Mesenchymal stem cell (in vitro differentiated cells and primary cell): Measurements from ENCODE around the gene PRDM7.

ENCODE experiments used
- DNase-seq: peaks from one replicate; pipeline ENCODE4 v3.0.0-alpha.2; 2013
- H2AFZ ChIP-seq: one replicate; pipeline ENCODE4 v1.6.1; 2013; ENCODE audit warnings: low read depth, mild to moderate bottlenecking, control low read depth, inconsistent platforms, low read length, moderate library complexity
- H2AK5ac ChIP-seq: 2 replicates; pipeline ENCODE4 v1.6.1; 2013; ENCODE audit warnings: low read length, moderate library complexity, mild to moderate bottlenecking, inconsistent platforms; ENCODE audit not compliant: severe bottlenecking
- H2BK120ac ChIP-seq: one replicate; pipeline ENCODE4 v1.6.1; 2013; ENCODE audit warnings: low read depth, mild to moderate bottlenecking, inconsistent platforms, low read length, moderate library complexity
- H2BK12ac ChIP-seq, 2 experiments: one replicate each; pipeline ENCODE4 v1.6.1; 2013; ENCODE audit warnings: inconsistent platforms in 2 of 2, low read length in 2 of 2, mild to moderate bottlenecking in 2 of 2, moderate library complexity in 2 of 2, control low read depth in 1 of 2
- H2BK15ac ChIP-seq: one replicate; pipeline ENCODE4 v1.6.1; 2013; ENCODE audit warnings: mild to moderate bottlenecking, low read depth, inconsistent platforms; ENCODE audit not compliant: poor library complexity, severe bottlenecking
- H2BK5ac ChIP-seq: 2 replicates; pipeline ENCODE4 v1.6.1; 2013; ENCODE audit warnings: low read depth, mild to moderate bottlenecking, low read length, control low read depth, inconsistent platforms; ENCODE audit not compliant: poor library complexity, severe bottlenecking
- H3K14ac ChIP-seq, 2 experiments: one replicate each; pipeline ENCODE4 v1.6.1; 2013; ENCODE audit warnings: inconsistent platforms in 2 of 2, low read length in 2 of 2, control low read depth in 1 of 2, mild to moderate bottlenecking in 1 of 2, moderate library complexity in 1 of 2
- H3K18ac ChIP-seq, 2 experiments: one replicate each; pipeline ENCODE4 v1.6.1; 2013; ENCODE audit warnings: inconsistent platforms in 2 of 2, low read length in 2 of 2, control low read depth in 1 of 2, low read depth in 1 of 2, mild to moderate bottlenecking in 1 of 2
- H3K23ac ChIP-seq, 2 experiments: one replicate each; pipeline ENCODE4 v1.6.1; 2013; ENCODE audit warnings: inconsistent platforms in 2 of 2, low read length in 2 of 2, mild to moderate bottlenecking in 2 of 2, moderate library complexity in 2 of 2, control low read depth in 1 of 2
- H3K27ac ChIP-seq: 2 replicates; pipeline ENCODE4 v1.5.1; 2013; ENCODE audit warnings: mild to moderate bottlenecking, moderate library complexity, low read length, control low read depth, inconsistent platforms; ENCODE audit not compliant: poor library complexity, severe bottlenecking
- H3K27me3 ChIP-seq, 2 experiments: 2 replicates each; pipeline versions ENCODE4 v1.6.1 to v1.7.0; 2013; ENCODE audit warnings: low read length in 2 of 2, mild to moderate bottlenecking in 2 of 2, moderate library complexity in 2 of 2, control low read depth in 1 of 2, inconsistent platforms in 1 of 2; ENCODE audit not compliant: control insufficient read depth in 1 of 2, insufficient read depth in 1 of 2
- H3K36me3 ChIP-seq, 2 experiments: 2 replicates each; pipeline versions ENCODE4 v1.6.1 to v1.7.0; 2013; ENCODE audit warnings: low read length in 2 of 2, control low read depth in 1 of 2, inconsistent platforms in 1 of 2, low read depth in 1 of 2, mild to moderate bottlenecking in 1 of 2; ENCODE audit not compliant: insufficient read depth in 2 of 2, control insufficient read depth in 1 of 2
- H3K4ac ChIP-seq, 2 experiments: one replicate each; pipeline ENCODE4 v1.6.1; 2013; ENCODE audit warnings: inconsistent platforms in 2 of 2, low read length in 2 of 2, mild to moderate bottlenecking in 2 of 2, moderate library complexity in 2 of 2, control low read depth in 1 of 2, low read depth in 1 of 2
- H3K4me1 ChIP-seq: 2 replicates; pipeline ENCODE4 v1.6.1; 2013; ENCODE audit warnings: low read depth, low read length, control low read depth; ENCODE audit not compliant: control insufficient read depth, insufficient read depth
- H3K4me2 ChIP-seq: 2 replicates; pipeline ENCODE4 v1.6.1; 2013; ENCODE audit warnings: low read length, mild to moderate bottlenecking, inconsistent platforms; ENCODE audit not compliant: poor library complexity, severe bottlenecking
- H3K4me3 ChIP-seq, 2 experiments: 2 replicates each; pipeline versions ENCODE4 v1.5.1 to v1.7.0; 2013; ENCODE audit warnings: low read length in 2 of 2, mild to moderate bottlenecking in 2 of 2, control low read depth in 1 of 2, low read depth in 1 of 2; ENCODE audit not compliant: insufficient read depth in 1 of 2
- H3K79me1 ChIP-seq: replicated peaks from 2 replicates; pipeline ENCODE4 v1.6.1; 2013; ENCODE audit warnings: mild to moderate bottlenecking, control low read depth, low read length, inconsistent platforms; ENCODE audit not compliant: poor library complexity, severe bottlenecking
- H3K9ac ChIP-seq: 2 replicates; pipeline ENCODE4 v1.7.0; 2013; ENCODE audit warnings: mild to moderate bottlenecking, low read length, moderate library complexity
- H3K9me3 ChIP-seq: 2 replicates; pipeline ENCODE4 v1.7.0; 2013; ENCODE audit warnings: mild to moderate bottlenecking, low read length; ENCODE audit not compliant: control insufficient read depth
- H4K8ac ChIP-seq: one replicate; pipeline ENCODE4 v1.6.1; 2013; ENCODE audit warnings: inconsistent platforms, mild to moderate bottlenecking, low read length, moderate library complexity
- H4K91ac ChIP-seq: one replicate; pipeline ENCODE4 v1.6.1; 2013; ENCODE audit warnings: mild to moderate bottlenecking, low read length, inconsistent platforms
- WGBS: methylation state at CpG from one replicate; pipeline ENCODE4 v1.1.7; 2013; ENCODE audit warnings: mixed read lengths; 5-methylcytosine and 5-hydroxymethylcytosine counted together

The PRDM7 gene

GRCh38 chr16:90019543-90020259 is 57.4 kb downstream of the PRDM7 start:
- Histone ChIP-seq H3K27ac (peak overlapping the region; percentile 76), H2BK12ac (peak overlapping the region in 1 of 2 experiments; percentile 43), H2AK5ac (no peak overlapping the region), H3K18ac (peak overlapping the region; percentile 74 to 81), H2BK120ac (peak overlapping the region; percentile 65), H3K9ac (peak overlapping the region; percentile 53), H3K4me1 (peaks cover 22% of the 10 kb centered on the region), H2BK5ac (no peak overlapping the region), H4K8ac (peak overlapping the region; percentile 88), H3K4me3 (peak overlapping the region; percentile 69 to 72), H3K4me2 (peak overlapping the region; percentile 97), H3K36me3 (no peaks in the 10 kb centered on the region), H3K4ac (peak overlapping the region in 1 of 2 experiments; percentile 57), H2BK15ac (peak overlapping the region; percentile 54), H4K91ac (no peak overlapping the region), H3K9me3 (no peaks in the 10 kb centered on the region), H3K23ac (peak overlapping the region; percentile 2 to 15), H3K79me1 (peaks cover 7% of the 10 kb centered on the region), H3K14ac (peak overlapping the region in 1 of 2 experiments; percentile 36), H2AFZ (peak overlapping the region; percentile 93), H3K27me3 (no peaks in the 10 kb centered on the region)
- WGBS, result 0% methylated on average over 48 of the region's 57 CpGs
- peak; percentile 81 for DNase-seq

- Histone ChIP-seq H2AFZ (peak within 1 kb of the TSS; percentile 93), H4K8ac (peak within 1 kb of the TSS; percentile 88), H2AK5ac (no peak within 1 kb of the TSS), H2BK5ac (no peak within 1 kb of the TSS), H3K9me3 (no peaks in the 10 kb centered on the region), H3K23ac (peak within 1 kb of the TSS; percentile 2 to 15), H3K27ac (peak within 1 kb of the TSS; percentile 76), H3K4me2 (peak within 1 kb of the TSS; percentile 97), H3K79me1 (peaks cover 7% of the 10 kb centered on the region), H3K14ac (peak within 1 kb of the TSS in 1 of 2 experiments; percentile 36), H3K4ac (peak within 1 kb of the TSS in 1 of 2 experiments; percentile 57), H3K18ac (peak within 1 kb of the TSS; percentile 74 to 81), H3K4me3 (peak within 1 kb of the TSS; percentile 69 to 72), H2BK15ac (peak within 1 kb of the TSS; percentile 54), H3K36me3 (no peaks in the 10 kb centered on the region), H3K9ac (peak within 1 kb of the TSS; percentile 53), H2BK120ac (peak within 1 kb of the TSS; percentile 65), H3K27me3 (no peaks in the 10 kb centered on the region), H3K4me1 (peaks cover 22% of the 10 kb centered on the region), H4K91ac (no peak within 1 kb of the TSS), H2BK12ac (peak within 1 kb of the TSS in 1 of 2 experiments; percentile 43)
- DNase-seq, result no peak
- under 1% methylated on average over 51 of the region's 103 CpGs for WGBS
These were observed 58.2 kb downstream of the PRDM7 start, which contains the start of gene DBNDD1 for GRCh38 chr16:90018652-90019542. DBNDD1 (minus strand) TSS chr16:90019456; CDS start chr16:90019341, 115 bp downstream.

GRCh38 chr16:90018297-90018651 is 58.9 kb downstream of the PRDM7 start:
- no peak overlapping the region for H3K4ac ChIP-seq
- H3K27ac ChIP-seq, result no peak overlapping the region
- no peak for DNase-seq

More at GRCh38 chr16:90018297-90018651, 58.9 kb downstream of the PRDM7 start:
- peak overlapping the region; percentile 94 for H3K4me2 ChIP-seq
- no peak overlapping the region for H3K18ac ChIP-seq
- H3K4me3 ChIP-seq, result peak overlapping the region; percentile 66 to 72
- no peaks in the 10 kb centered on the region for H3K27me3 ChIP-seq
- no peak overlapping the region for H2BK12ac ChIP-seq
- no peaks in the 10 kb centered on the region for H3K9me3 ChIP-seq
- H3K79me1 ChIP-seq, result peaks cover 6% of the 10 kb centered on the region
- no peak overlapping the region for H3K23ac ChIP-seq
- H2BK120ac ChIP-seq, result no peak overlapping the region
- peaks cover 21% of the 10 kb centered on the region for H3K4me1 ChIP-seq
- no peak overlapping the region for H2BK15ac ChIP-seq
- H3K36me3 ChIP-seq, result no peaks in the 10 kb centered on the region
- WGBS, result 34% methylated on average over 7 of the region's 7 CpGs
- no peak overlapping the region for H4K91ac ChIP-seq
- H4K8ac ChIP-seq, result no peak overlapping the region
- H2BK5ac ChIP-seq, result no peak overlapping the region
- no peak overlapping the region for H3K14ac ChIP-seq
- no peak overlapping the region for H3K9ac ChIP-seq
- no peak overlapping the region for H2AFZ ChIP-seq
- H2AK5ac ChIP-seq, result no peak overlapping the region
